ENCODE data around the gene IFITM10.

Gene IFITM10

GRCh38 chr11:1743585-1744136, 6.7 kb downstream of the IFITM10 start:
- Mint-ChIP-seq H3K4me1 (peaks cover 11% of the 10 kb centered on the region), H3K36me3 (ENCODE audit: low read depth) (no peaks in the 10 kb centered on the region), H3K27me3 (ENCODE audit: low read depth, poor library complexity) (peaks cover 43% of the 10 kb centered on the region), H3K4me3 (no peak overlapping the region), H3K9me3 (peaks cover 8% of the 10 kb centered on the region), H3K27ac (no peak overlapping the region)
- no peak for TF ChIP-seq CTCF (IDR thresholded peaks at IDR 0.05)
- no peak for DNase-seq

GRCh38 chr11:1742869-1743584, 7.4 kb downstream of the IFITM10 start:
- Mint-ChIP-seq H3K27me3 (ENCODE audit: low read depth, poor library complexity) (peaks cover 43% of the 10 kb centered on the region), H3K4me1 (peaks cover 11% of the 10 kb centered on the region), H3K27ac (no peak overlapping the region), H3K36me3 (ENCODE audit: low read depth) (no peaks in the 10 kb centered on the region), H3K4me3 (no peak overlapping the region), H3K9me3 (peaks cover 13% of the 10 kb centered on the region)
- TF ChIP-seq CTCF (IDR thresholded peaks at IDR 0.05), result no peak
- no peak for DNase-seq

GRCh38 chr11:1742371-1742770, 8.0 kb downstream of the IFITM10 start:
- no peak for TF ChIP-seq CTCF (IDR thresholded peaks at IDR 0.05)
- no peak overlapping the region for H3K4me3 Mint-ChIP-seq
- H3K27me3 Mint-ChIP-seq (ENCODE audit: low read depth, poor library complexity), result peaks cover 43% of the 10 kb centered on the region
- no peak overlapping the region for H3K27ac Mint-ChIP-seq
- H3K36me3 Mint-ChIP-seq (ENCODE audit: low read depth), result no peaks in the 10 kb centered on the region
- H3K4me1 Mint-ChIP-seq, result peaks cover 11% of the 10 kb centered on the region
- DNase-seq, result no peak
- peaks cover 19% of the 10 kb centered on the region for H3K9me3 Mint-ChIP-seq

GRCh38 chr11:1741741-1742140, 8.7 kb downstream of the IFITM10 start:
- peaks cover 11% of the 10 kb centered on the region for H3K4me1 Mint-ChIP-seq
- no peak overlapping the region for H3K27ac Mint-ChIP-seq
- peaks cover 40% of the 10 kb centered on the region for H3K27me3 Mint-ChIP-seq (ENCODE audit: low read depth, poor library complexity)
- no peak overlapping the region for H3K4me3 Mint-ChIP-seq
- H3K9me3 Mint-ChIP-seq, result peaks cover 23% of the 10 kb centered on the region
- TF ChIP-seq CTCF (IDR thresholded peaks at IDR 0.05), result no peak
- no peak for DNase-seq
- H3K36me3 Mint-ChIP-seq (ENCODE audit: low read depth), result no peaks in the 10 kb centered on the region

- no peak for TF ChIP-seq CTCF (IDR thresholded peaks at IDR 0.05)
- Mint-ChIP-seq H3K9me3 (peaks cover 27% of the 10 kb centered on the region), H3K4me1 (peaks cover 7% of the 10 kb centered on the region), H3K27ac (no peak overlapping the region), H3K4me3 (no peak overlapping the region), H3K36me3 (ENCODE audit: low read depth) (peaks cover 7% of the 10 kb centered on the region), H3K27me3 (ENCODE audit: low read depth, poor library complexity) (peaks cover 39% of the 10 kb centered on the region)
- no peak for DNase-seq
These were observed 9.4 kb downstream of the IFITM10 start for GRCh38 chr11:1740786-1741530.

All from nephron progenitor cell (in vitro differentiated cells).